22Rv1 (cell line): Measurements from ENCODE around the gene ADCY9.

Experiments used
- H3K27ac ChIP-seq: fragments of 450-650 bp; 2 replicates; pipeline ENCODE4 v1.5.1; 2017
- ZFX ChIP-seq: fragments of 450-650 bp; IDR thresholded peaks from 2 replicates; pipeline ENCODE4 v1.6.1; 2017; ENCODE audit warnings: antibody characterized with exemption, borderline replicate concordance
- TF ChIP-seq, protein P1 (sequence below): fragments of 450-650 bp; IDR thresholded peaks from 2 replicates; pipeline ENCODE4 v1.5.1; 2017; ENCODE audit warnings: mild to moderate bottlenecking

ADCY9 gene

DNA sequence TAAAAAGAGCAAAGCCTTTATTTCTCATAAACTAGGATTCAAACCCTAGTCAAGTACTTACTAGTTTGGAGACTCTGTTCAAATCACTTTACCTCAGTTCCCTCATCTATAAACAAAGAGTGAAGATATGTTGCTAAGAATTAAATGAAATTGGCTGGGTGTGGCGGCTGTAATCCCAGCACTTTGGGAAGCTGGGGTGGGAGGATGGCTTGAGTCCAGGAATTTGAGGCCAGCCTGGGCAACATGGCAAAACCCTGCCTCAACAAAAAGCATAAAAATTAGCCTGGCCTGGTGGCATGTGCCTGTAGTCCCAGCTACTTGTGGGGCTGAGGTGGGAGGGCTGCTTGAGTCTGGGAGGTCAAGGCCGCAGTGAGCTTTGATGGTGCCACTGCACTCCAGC is 121.2 kb downstream of the ADCY9 start:
- TF ChIP-seq, protein P1, sequence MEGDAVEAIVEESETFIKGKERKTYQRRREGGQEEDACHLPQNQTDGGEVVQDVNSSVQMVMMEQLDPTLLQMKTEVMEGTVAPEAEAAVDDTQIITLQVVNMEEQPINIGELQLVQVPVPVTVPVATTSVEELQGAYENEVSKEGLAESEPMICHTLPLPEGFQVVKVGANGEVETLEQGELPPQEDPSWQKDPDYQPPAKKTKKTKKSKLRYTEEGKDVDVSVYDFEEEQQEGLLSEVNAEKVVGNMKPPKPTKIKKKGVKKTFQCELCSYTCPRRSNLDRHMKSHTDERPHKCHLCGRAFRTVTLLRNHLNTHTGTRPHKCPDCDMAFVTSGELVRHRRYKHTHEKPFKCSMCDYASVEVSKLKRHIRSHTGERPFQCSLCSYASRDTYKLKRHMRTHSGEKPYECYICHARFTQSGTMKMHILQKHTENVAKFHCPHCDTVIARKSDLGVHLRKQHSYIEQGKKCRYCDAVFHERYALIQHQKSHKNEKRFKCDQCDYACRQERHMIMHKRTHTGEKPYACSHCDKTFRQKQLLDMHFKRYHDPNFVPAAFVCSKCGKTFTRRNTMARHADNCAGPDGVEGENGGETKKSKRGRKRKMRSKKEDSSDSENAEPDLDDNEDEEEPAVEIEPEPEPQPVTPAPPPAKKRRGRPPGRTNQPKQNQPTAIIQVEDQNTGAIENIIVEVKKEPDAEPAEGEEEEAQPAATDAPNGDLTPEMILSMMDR, result no peak
- TF ChIP-seq ZFX, result no peak
- H3K27ac ChIP-seq, result no peak overlapping the region

DNA sequence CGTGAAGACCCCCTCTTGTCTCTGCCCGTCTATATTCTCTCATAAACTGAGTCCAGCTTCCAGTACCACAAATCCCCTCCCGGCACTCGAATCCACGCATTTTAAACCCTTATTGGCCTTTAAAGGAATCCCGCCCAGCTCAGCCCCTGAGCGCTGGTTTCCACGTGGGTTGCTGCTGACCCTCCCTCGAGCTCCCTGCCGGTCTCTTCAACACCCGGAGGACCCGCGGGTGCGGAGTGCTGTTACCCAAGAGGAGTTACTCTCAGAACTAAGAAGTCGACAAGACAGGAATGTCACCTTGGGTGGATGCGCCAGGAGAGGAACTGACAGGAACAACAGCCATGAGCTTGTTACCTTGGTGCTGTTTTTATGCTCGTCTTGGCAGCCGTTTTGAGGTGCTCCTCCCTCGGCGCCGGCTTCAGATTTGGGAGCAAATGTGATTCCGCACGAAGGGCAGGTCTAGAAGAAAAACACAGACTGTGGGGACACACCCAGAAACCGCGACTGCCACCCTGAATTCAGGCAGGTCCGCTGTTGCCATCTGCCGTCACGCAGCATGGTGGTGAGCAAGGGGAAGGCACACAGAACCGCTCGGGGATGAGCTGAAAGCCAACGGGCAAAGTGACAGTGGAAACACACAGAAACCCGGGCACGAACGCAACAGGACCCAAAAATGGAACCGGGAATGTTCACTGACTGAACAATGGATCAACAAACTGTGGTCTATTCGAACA is 123.0 kb downstream of the ADCY9 start:
- H3K27ac ChIP-seq, result no peak overlapping the region

DNA sequence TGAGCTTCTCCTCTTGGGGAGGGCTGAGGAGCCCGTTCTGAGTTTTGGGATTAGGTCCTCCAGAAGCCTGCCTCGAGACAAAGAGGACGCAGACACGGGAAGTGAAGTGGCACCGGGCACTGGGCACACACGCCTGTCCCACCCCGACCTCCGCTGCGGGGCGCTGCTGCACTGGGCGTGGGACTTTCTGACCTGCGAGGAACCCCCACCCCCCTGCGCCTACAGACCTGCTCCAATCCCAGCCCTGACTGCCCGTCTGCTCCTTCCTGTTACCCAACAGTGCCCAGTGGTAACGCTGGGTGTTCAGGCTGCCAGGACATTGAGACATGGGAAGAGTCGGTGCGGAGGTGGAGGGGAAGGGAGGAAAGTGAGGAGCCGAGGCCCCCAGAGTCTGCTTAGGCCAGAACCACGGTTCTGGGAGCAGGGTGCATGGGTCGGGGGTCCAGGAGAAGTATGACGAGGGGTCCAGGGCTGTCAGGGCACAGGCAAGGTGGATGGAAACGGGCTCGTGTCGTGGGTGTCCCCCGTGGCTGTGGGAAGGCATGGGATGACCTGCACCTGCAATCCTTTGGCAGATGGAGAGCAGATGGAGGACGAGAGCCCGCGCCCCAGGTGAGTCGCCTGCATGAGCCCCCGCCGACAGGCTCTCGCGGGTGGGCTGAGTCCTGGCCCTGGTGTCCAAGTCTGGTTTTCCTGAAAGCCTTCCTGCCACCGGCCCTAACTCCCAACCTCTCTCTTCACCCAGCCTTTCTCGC is 123.8 kb downstream of the ADCY9 start:
- H3K27ac ChIP-seq, result no peak overlapping the region
- TF ChIP-seq ZFX, result no peak
- TF ChIP-seq, protein P1, result no peak

More for the DNA sequence above, 123.0 kb downstream of the ADCY9 start:
- TF ChIP-seq ZFX, result no peak
- TF ChIP-seq, protein P1, result no peak

DNA sequence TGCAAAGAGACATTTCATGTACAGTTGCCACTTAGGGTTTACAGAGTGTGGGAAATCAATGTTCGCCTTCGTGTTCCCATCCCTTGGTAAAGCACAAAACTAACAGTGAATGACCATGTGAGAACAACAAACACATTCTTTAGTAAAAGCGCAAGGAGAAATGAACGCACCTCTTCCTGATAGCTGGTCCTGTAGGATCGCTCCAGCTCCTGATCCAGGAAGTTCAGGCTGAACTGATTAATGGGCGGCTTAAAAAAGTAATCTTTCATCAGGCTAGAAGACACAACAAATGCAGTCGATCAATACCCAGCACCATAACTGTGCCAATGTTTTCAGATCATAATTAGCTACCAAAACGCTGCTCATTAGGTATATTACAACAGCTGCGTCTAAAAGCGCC is 127.4 kb downstream of the ADCY9 start:
- no peak overlapping the region for H3K27ac ChIP-seq
- TF ChIP-seq, protein P1, result no peak
- no peak for TF ChIP-seq ZFX

DNA sequence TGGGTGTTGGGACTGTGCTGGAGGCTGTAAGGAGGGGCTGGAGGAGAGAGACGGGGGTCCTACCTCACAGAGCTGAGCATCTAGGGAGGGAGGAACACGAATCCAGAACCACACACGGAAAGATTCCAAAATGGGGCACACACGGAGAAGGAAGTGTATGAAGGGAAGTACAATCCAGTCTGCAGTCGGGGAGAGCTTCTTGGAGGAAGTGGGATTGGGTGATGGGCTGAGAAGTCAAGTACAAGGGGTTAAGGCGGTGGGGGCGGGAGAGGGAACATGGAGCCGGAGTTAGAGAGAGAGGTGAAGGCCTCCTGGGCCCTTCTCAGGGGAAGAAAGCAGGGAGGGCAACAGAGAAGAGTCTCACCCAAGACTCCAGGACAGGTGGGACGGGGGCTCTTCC is 128.2 kb downstream of the ADCY9 start:
- no peak overlapping the region for H3K27ac ChIP-seq
- no peak for TF ChIP-seq ZFX
- TF ChIP-seq, protein P1, result no peak

DNA sequence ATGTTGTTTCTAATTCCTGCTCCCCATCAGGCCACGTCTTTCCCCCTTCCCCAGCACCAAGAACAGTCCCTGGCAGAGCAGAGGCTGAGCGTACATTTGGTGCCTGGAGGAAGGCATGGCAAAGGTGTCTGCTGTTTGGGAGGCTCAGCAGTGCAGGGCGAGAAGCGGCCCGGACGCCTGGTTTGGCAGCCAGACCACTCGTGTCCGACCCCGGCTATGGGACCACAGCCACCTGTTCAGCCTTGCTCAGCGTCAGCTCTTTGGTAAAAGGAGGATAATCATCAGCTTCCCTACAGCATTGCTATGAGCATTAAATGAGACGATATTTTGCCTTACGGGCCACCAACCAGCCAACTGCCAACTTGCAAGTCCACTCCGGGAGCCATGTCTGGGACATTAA is 129.0 kb downstream of the ADCY9 start:
- TF ChIP-seq ZFX, result no peak
- TF ChIP-seq, protein P1, result no peak
- H3K27ac ChIP-seq, result no peak overlapping the region

DNA sequence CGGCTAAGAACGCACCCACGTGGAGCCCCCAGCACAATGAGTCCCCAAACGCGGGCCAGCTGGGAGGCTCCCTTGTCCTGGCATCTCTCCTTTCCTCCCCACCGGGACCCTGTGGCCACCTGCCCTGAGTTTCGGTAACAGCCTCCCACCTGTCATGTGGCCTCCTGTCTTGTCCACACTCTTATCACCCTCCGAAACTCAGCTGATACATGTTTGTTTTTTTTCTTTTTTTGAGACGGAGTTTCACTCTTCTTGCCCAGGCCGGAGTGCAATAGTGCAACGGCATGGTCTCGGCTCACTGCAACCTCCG is 130.1 kb downstream of the ADCY9 start:
- TF ChIP-seq, protein P1, result no peak
- TF ChIP-seq ZFX, result no peak
- no peak overlapping the region for H3K27ac ChIP-seq
